VCaP (cell line): ENCODE measurements around the gene PDF.

Experiments
- H3K27ac ChIP-seq: fragments of 450-650 bp; 2 replicates; pipeline ENCODE4 v1.5.1; 2017
- TF ChIP-seq, protein P1 (sequence below): fragments of 450-650 bp; conservative IDR thresholded peaks from 2 replicates; pipeline ENCODE4 v1.5.1; 2017; ENCODE audit warnings: mild to moderate bottlenecking, moderate library complexity

The PDF gene

DNA sequence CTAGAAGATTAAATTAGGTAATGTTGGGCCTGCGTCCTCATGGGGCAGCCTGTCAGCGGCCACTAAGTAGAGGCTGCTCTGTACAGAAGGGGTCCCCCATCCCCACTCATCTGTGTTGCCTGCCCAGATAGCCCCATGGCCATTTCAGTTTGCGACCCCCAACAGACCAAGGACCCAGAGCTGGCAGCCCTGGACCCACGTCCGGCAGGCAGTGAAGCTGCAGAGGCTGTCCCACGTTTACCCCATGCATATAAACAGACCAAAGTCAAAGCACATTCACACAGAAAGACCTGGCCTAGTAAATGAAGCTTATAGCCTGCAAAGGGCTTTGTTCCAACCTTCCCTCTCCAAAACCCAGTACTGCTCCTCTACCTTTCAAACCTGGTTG lies 4.6 kb downstream of the PDF start:
- TF ChIP-seq, protein P1, sequence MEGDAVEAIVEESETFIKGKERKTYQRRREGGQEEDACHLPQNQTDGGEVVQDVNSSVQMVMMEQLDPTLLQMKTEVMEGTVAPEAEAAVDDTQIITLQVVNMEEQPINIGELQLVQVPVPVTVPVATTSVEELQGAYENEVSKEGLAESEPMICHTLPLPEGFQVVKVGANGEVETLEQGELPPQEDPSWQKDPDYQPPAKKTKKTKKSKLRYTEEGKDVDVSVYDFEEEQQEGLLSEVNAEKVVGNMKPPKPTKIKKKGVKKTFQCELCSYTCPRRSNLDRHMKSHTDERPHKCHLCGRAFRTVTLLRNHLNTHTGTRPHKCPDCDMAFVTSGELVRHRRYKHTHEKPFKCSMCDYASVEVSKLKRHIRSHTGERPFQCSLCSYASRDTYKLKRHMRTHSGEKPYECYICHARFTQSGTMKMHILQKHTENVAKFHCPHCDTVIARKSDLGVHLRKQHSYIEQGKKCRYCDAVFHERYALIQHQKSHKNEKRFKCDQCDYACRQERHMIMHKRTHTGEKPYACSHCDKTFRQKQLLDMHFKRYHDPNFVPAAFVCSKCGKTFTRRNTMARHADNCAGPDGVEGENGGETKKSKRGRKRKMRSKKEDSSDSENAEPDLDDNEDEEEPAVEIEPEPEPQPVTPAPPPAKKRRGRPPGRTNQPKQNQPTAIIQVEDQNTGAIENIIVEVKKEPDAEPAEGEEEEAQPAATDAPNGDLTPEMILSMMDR: no peak
- no peak overlapping the region for H3K27ac ChIP-seq

DNA sequence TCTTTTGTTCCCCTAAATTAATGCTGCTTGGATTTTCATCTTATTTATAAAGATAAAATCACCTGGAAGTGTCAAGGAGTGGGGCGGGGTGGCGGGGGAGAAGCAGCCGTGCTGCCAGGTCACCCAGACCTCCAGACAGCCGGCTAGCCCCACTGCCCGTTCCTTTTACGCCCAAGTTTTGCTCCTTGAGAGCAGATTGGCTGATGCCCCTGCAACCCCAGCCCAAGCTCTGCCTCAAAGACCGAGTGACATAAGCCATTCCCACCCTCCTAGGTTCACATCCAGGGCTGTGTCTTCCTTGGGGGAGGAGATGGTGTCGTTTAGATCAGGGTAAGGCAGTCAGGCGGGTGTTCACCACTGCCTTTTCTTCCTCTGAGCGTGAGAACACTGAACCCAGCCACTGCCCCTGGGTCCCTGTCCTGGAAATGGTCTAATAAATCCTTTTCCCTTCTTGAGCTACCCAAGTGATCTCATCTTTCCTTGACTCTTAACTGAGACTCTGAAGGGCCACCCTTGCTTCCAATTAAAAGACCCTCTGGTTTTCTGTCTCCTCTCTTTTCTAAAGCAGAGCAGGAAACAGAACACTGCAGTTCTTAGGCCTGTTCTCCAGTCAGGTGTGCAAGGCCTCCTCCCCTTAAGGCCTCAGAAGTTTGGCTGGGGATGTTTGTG lies 5.7 kb downstream of the PDF start:
- TF ChIP-seq, protein P1: no peak
- no peak overlapping the region for H3K27ac ChIP-seq

DNA sequence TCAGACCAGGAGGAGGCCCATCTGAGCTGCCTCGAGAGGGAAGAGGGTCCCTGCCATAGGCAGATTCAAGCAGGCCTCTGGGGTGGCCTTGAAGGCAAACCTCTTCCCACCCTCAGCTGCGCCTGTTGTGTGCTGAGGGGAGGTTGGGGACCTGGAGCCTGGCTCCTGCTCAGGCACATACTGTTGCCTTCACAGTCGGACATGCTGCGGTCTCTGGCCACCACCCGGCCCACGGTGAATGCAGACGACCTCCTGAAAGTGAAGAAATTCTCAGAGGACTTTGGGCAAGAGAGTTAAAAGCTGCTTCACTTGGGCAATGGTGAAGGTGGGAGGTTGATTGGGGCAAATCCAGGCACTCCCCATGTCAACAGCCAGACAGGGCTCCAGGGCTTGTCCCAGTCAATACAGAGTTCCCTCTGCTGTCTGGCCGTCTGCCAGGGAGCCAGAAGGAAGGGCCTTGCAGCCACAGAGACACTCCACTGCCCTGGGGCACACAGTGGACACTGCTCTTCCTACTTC lies 6.3 kb downstream of the PDF start:
- H3K27ac ChIP-seq: no peak overlapping the region

DNA sequence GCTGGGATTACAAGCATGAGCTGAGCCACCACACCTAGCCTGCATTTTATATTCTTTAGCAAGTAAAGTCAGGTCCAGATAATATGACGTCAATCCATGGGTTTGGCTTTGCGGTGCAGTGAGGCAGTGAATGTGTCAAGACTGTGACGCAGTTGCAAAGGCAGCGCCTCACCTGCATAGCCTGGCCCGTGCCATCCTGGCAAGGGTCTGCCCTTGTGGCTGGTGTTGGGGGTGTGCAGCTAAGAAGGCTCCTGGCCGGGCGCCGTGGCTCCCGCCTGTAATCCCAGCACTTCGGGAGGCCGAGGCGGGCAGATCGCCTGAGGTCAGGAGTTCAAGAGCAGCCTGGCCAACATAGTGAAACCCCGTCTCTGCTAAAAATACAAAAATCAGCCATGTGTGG lies 7.0 kb downstream of the PDF start:
- TF ChIP-seq, protein P1: no peak
- H3K27ac ChIP-seq: no peak overlapping the region

More for the DNA sequence above, 6.3 kb downstream of the PDF start:
- TF ChIP-seq, protein P1: no peak

DNA sequence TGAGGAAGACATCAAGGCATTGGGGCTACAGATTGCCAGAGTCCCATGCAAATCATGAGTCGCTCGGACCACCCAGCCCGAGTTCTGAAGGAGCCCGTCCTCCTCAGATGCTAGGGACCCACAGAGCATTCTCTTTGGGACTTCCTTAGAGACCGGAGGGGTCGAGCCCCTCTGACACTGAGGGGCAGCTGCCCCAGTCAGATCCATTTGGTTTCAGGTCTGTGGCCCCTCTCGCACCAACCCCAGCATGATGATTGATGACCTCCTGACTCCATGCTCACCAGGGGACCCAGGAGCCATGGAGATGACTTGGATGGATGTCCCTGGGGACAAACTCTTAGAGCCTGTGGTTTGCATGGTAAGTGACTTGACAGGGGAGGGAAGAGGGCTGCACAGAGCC lies 8.0 kb downstream of the PDF start:
- TF ChIP-seq, protein P1: no peak
- H3K27ac ChIP-seq: no peak overlapping the region

DNA sequence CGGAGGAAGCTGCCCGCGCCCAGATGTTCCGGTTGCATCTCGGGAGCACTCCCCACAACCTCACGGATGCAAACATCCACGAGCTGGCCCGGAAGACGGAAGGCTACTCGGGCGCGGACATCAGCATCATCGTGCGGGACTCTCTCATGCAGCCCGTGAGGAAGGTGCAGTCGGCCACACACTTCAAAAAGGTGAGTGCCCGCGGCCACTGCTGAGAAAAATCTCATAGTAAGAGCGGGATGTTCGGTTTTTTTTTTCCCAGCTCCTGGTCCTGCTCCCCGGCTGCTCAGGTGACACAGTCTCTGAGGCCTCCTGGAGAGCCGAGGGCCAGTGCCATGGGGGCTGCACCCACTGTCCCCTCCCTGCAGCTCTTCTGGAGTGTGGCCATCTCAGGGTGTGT lies 9.3 kb downstream of the PDF start:
- no peak overlapping the region for H3K27ac ChIP-seq

DNA sequence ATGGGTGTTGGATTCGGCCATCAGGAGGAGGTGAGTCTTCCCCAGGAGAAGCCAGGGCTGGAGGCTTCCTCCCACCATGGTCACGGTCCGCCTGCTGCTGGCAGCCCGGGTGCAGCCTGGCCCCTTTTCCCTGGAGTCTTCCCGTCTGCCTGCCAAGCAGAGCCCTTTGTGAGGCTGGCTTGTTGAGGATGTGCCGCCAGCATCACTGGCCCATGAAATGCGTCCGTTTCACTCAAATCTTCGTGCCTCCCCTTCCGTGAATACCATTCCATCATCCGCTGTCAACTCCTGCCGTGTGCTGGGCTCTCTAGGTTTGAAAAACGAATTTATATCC lies 9.7 kb downstream of the PDF start:
- TF ChIP-seq, protein P1: no peak
- H3K27ac ChIP-seq: no peak overlapping the region

More for the DNA sequence above, 9.3 kb downstream of the PDF start:
- TF ChIP-seq, protein P1: no peak
